Measurements from ENCODE around the gene HAGH. TPM values are rescaled to one million over a fixed set of nuclear protein-coding genes. Genes with fewer than 3 reads are reported as not detected.

The HAGH gene
- polyA plus RNA-seq, 1 donor, result 55.5 TPM

DNA sequence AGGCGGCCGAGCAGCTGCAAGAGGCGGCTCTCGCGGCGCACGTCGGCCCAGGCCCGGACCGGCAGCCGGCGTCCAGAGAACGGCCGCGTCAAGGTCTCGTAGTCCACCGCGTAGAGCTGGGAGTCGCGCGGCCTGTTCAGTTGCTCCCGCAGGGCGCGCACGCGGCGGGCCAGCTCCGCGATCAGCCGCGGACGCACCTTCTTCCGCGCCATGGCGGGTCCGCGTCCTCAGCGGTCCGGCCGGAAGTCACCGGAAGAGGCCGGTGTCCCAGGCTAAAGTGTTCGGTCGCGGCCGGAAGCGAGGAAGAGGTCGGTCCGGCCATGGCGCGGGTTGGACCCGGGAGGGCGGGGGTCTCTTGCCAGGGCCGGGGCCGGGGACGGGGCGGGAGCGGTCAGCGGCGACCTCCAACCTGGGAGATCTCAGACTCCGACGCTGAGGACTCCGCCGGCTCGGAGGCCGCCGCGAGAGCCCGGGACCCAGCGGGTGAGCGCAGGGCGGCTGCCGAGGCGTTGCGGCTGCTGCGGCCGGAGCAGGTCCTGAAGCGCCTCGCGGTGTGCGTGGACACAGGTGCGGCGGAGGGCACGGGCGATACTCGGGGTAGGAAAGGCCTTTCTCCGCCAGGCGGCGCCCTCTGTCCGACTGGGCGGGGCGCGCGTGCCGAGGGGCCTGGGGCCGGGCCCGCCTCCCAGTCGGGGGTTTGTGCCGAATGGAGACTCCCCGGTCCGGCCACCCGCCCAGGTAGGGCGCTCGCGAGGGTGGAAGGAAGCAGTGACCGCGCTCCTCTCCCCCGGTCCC, 53.5 kb downstream of the HAGH start, which contains the start of gene MRPS34:
Gene MRPS34, minus strand, starts transcription at position 227 of the 795 bp plus-strand sequence. Its CDS starts 15 bp downstream, at position 212.
- no CpG with 5 or more reads among the region's 108 CpGs for WGBS (ENCODE audit: insufficient coverage, low lambda C conversion rate)
- peaks cover 28% of the 10 kb centered on the region for H3K4me1 ChIP-seq (ENCODE audit: control insufficient read depth, insufficient read depth, low read length)
- no peaks in the 10 kb centered on the region for H3K27me3 ChIP-seq (ENCODE audit: control insufficient read depth, insufficient read depth, low read length)
- peaks cover 55% of the 10 kb centered on the region for H3K36me3 ChIP-seq (ENCODE audit: control insufficient read depth, insufficient read depth, low read length)
- peak; percentile 77 to 87 for DNase-seq
- H3K27ac ChIP-seq (ENCODE audit: low read length), result peak within 1 kb of the TSS; percentile 69
- peaks cover 10% of the 10 kb centered on the region for H3K9me3 ChIP-seq (ENCODE audit: control insufficient read depth, low read depth, low read length)
- peak within 1 kb of the TSS; percentile 86 for H3K4me3 ChIP-seq (ENCODE audit: low read length)

DNA sequence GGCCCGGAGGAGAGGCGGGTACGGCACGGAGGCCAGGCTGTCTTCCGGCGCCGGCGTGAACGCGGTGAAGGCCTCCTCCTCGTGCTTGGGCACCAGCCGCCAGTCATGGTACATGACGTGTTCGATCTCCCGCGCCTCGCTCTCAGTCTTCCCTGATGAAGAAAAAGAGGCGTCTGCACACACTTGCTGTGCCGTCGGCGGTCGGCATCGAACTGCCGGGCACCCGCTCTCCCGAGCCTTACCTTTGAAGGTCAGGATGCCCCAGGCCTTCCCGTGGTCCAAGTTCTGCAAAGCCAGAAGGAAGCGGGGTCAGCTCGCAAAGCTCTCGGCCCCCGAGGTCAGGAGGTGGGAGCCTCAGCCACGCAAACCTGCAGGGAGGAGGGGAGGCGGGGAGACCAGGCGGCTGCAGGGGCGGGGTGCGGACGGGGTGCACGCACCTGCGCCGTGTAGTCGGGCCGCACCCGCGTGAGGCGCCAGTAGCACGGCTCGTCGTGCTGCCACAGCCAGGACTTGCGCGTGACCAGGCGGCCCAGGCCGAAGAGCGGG, 54.2 kb downstream of the HAGH start, which contains the start of gene EME2:
Gene EME2, plus strand, starts transcription at position 449 of the 546 bp plus-strand sequence. CDS start 418 bp downstream, outside the sequence.
- H3K9me3 ChIP-seq (ENCODE audit: control insufficient read depth, low read depth, low read length), result peaks cover 5% of the 10 kb centered on the region
- DNase-seq, result peak in 1 of 2 donors; percentile 38
- H3K27ac ChIP-seq (ENCODE audit: low read length), result peak within 1 kb of the TSS; percentile 69
- peaks cover 55% of the 10 kb centered on the region for H3K36me3 ChIP-seq (ENCODE audit: control insufficient read depth, insufficient read depth, low read length)
- H3K4me1 ChIP-seq (ENCODE audit: control insufficient read depth, insufficient read depth, low read length), result peaks cover 27% of the 10 kb centered on the region
- H3K4me3 ChIP-seq (ENCODE audit: low read length), result peak within 1 kb of the TSS; percentile 86
- WGBS (ENCODE audit: insufficient coverage, low lambda C conversion rate), result no CpG with 5 or more reads among the region's 53 CpGs
- no peaks in the 10 kb centered on the region for H3K27me3 ChIP-seq (ENCODE audit: control insufficient read depth, insufficient read depth, low read length)

DNA sequence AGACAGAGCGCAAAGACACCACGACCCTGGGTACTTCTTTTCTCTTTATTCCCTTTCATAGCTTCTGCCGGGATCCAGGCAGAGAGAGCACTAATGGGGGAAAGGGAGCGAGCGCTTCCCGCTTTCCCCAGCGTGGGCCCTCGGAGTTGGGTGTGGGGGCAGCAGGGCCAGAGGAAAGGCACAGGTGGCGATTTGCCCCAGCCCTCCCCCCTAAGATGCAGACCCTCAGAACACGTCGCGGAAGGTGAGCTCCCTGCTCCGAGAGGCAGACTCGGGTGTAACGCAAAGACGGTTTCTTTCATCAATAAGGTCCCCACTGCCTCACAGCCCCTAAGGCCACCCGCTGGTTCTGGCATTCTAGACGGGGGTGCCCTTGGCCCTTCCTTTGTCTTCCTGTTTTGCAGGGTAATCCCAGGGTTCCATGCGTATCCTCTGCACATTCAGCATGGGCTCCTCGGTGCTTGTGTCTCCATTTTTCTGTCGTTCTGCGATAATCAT, 54.7 kb downstream of the HAGH start:
- no peak for DNase-seq
- Histone ChIP-seq H3K36me3 (ENCODE audit: control insufficient read depth, insufficient read depth, low read length) (peaks cover 55% of the 10 kb centered on the region), H3K4me1 (ENCODE audit: control insufficient read depth, insufficient read depth, low read length) (peaks cover 27% of the 10 kb centered on the region), H3K9me3 (ENCODE audit: control insufficient read depth, low read depth, low read length) (peaks cover 3% of the 10 kb centered on the region), H3K27ac (ENCODE audit: low read length) (peak overlapping the region; percentile 69), H3K4me3 (ENCODE audit: low read length) (peak overlapping the region; percentile 86), H3K27me3 (ENCODE audit: control insufficient read depth, insufficient read depth, low read length) (no peaks in the 10 kb centered on the region)
- no CpG with 5 or more reads among the region's 22 CpGs for WGBS (ENCODE audit: insufficient coverage, low lambda C conversion rate)

DNA sequence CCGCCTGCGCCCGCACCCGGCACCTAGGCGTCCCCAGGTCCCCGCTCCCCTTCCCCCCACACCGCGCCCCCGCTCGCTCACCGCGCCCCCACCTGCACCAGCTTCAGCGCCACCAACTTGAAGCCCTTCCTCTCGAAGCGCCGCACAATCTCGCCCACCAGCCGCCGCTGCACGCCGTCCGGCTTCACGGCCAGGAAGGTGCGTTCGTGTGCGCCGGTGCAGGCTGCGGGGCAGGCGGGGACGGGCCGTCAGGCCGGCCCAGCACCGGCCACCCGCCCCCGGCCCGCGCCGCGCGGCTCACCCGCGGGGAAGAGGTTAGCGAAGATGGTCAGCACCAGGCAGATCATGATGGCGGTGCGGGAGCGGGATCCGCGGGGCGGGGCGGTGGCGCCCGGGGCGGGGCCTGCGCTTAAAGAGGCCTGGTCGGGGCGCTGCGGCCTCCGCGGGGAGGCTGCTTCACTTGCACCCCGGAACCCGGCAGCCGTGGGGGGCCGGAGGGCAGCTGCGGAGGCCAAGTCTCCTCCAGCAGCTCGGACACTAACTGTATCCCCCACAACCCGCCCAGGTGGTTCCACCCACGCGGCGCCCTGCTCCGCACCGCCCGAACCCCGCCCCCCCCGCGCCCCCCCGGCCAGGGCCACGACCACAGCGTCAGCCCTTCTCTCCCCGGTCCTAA, 55.3 kb downstream of the HAGH start, which contains the start of gene NME3:
Gene NME3, minus strand, starts transcription at position 356 of the 676 bp plus-strand sequence. Its CDS starts 9 bp downstream, at position 347.
- Histone ChIP-seq H3K9me3 (ENCODE audit: control insufficient read depth, low read depth, low read length) (peaks cover 3% of the 10 kb centered on the region), H3K36me3 (ENCODE audit: control insufficient read depth, insufficient read depth, low read length) (peaks cover 55% of the 10 kb centered on the region), H3K27me3 (ENCODE audit: control insufficient read depth, insufficient read depth, low read length) (no peaks in the 10 kb centered on the region), H3K4me3 (ENCODE audit: low read length) (peak within 1 kb of the TSS; percentile 86), H3K4me1 (ENCODE audit: control insufficient read depth, insufficient read depth, low read length) (peaks cover 27% of the 10 kb centered on the region), H3K27ac (ENCODE audit: low read length) (peak within 1 kb of the TSS; percentile 69)
- peak; percentile 51 to 76 for DNase-seq
- no CpG with 5 or more reads among the region's 79 CpGs for WGBS (ENCODE audit: insufficient coverage, low lambda C conversion rate)

DNA sequence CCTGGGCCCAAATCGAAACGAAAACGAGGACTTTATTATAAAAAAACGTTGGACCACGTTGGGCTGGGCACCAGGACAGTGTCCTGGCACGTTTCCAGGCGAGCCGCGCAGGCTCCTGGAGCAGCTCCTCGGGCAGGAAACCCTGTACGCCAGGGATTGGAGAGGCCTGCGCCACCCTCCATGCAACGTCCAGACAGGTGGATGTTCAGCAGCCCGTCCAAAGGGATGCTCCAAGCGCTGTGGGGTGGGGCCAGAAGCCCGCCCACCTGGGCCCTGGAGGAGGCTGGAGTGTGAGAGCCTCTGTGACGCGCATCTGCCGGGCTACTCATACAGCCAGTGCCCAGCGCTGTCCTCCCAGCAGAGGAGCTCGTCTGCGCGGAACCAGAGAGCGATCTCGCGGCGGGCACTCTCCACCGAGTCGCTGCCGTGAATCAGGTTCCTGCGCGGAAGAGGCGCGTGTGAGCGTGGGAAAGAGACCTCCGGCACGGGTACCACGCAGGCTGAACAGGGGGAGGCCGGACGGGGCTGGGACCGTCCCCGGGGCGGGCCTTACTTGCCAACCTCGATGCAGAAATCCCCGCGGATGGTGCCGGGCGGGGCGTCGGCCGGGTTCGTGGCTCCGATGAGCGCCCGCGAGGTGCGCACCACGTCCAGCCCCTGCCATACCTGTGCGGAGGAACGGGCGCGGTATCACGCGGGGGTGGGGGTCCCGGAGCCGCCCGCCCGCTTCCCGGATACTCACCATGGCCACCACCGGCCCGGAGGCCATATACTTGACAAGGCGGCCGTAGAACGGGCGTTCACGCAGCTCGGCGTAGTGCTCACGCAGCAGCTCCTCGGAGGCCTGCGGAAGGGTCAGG, 56.1 kb downstream of the HAGH start:
- Histone ChIP-seq H3K4me3 (ENCODE audit: low read length) (peak overlapping the region; percentile 86), H3K9me3 (ENCODE audit: control insufficient read depth, low read depth, low read length) (peaks cover 3% of the 10 kb centered on the region), H3K27ac (ENCODE audit: low read length) (no peak overlapping the region), H3K4me1 (ENCODE audit: control insufficient read depth, insufficient read depth, low read length) (peaks cover 27% of the 10 kb centered on the region), H3K27me3 (ENCODE audit: control insufficient read depth, insufficient read depth, low read length) (no peaks in the 10 kb centered on the region), H3K36me3 (ENCODE audit: control insufficient read depth, insufficient read depth, low read length) (peaks cover 55% of the 10 kb centered on the region)
- DNase-seq, result peak in 1 of 2 donors; percentile 32
- no CpG with 5 or more reads among the region's 81 CpGs for WGBS (ENCODE audit: insufficient coverage, low lambda C conversion rate)

DNA sequence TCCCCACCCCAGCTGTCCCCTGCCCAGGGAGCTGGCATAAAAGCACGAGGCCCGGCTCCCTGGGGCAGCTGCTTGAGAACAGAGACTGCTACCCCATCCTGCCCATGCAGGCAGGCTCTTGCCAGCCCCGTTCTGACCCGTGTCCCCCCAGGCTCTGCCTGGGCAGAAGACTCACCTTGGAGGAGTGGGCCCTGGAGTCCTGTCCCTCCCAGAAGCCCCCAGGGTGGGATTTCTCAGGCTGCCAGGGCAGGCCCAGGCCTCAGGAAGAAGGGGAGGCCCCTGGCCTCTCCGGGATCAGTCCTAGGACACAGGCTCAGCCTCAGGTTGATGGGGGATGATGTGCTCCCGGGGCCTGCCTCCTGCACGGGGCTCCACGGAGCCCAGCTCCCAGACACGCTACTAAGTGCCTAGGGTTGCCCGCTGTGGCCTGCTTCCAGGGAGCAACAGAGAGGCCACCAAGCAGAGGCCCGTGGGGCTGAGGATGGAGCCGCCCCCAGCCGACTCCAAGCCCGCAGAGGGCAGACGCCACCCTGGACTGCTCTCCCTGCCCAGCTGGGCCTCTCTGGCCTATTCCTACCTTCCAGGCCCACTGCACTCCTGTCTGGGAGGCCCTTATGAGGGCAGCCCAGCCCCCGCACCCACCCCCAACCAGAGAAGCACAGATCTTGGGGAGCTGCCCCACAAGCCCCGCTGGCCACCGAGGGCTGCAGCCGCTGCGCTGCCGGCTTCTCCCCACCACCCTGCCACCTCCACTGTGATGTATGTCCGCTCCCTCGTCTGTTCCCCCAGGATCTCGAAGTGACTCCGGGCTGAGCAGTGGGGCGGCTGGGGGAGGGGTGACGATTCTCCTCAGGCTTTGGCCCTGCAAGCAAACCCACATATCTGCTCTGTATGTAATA, 57.0 kb downstream of the HAGH start:
- Histone ChIP-seq H3K27me3 (ENCODE audit: control insufficient read depth, insufficient read depth, low read length) (no peaks in the 10 kb centered on the region), H3K36me3 (ENCODE audit: control insufficient read depth, insufficient read depth, low read length) (peaks cover 57% of the 10 kb centered on the region), H3K4me3 (ENCODE audit: low read length) (no peak overlapping the region), H3K4me1 (ENCODE audit: control insufficient read depth, insufficient read depth, low read length) (peaks cover 20% of the 10 kb centered on the region), H3K9me3 (ENCODE audit: control insufficient read depth, low read depth, low read length) (peaks cover 3% of the 10 kb centered on the region), H3K27ac (ENCODE audit: low read length) (no peak overlapping the region)
- WGBS (ENCODE audit: insufficient coverage, low lambda C conversion rate), result no CpG with 5 or more reads among the region's 27 CpGs
- no peak for DNase-seq

DNA sequence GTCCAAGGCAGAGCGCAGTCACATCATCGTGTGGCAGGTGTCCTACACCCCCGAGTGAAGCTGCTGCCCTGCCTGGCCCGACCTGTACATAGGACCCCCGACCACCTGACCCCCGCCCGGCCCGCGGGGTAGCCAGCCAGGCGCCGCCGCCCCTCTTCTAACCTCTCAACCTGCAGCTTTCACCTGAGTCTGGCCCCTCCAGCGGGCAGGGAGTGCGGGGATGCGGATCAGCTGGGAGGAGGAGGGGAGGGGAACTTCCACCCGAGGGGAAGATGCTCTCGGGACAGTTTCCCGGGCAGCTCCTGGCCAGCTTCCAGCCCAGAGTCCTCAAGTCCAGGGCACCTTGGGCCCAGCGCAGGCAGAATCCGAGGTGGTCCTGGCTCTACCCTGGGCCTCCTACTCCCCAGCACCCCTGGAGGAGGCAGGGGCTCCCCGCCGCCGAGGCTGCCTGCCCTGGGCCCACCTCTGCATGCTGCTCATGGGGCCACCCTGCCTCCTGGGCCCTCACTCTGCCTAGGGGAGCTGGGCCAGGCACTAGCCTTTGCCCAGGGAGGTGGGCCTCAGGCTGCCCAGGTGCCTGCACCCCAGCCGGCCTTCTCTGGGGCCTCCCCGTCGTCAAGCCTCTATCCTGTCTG, 57.7 kb downstream of the HAGH start:
- H3K27ac ChIP-seq (ENCODE audit: low read length), result no peak overlapping the region
- H3K4me1 ChIP-seq (ENCODE audit: control insufficient read depth, insufficient read depth, low read length), result peaks cover 13% of the 10 kb centered on the region
- peaks cover 3% of the 10 kb centered on the region for H3K9me3 ChIP-seq (ENCODE audit: control insufficient read depth, low read depth, low read length)
- peaks cover 62% of the 10 kb centered on the region for H3K36me3 ChIP-seq (ENCODE audit: control insufficient read depth, insufficient read depth, low read length)
- no peaks in the 10 kb centered on the region for H3K27me3 ChIP-seq (ENCODE audit: control insufficient read depth, insufficient read depth, low read length)
- no peak for DNase-seq
- no peak overlapping the region for H3K4me3 ChIP-seq (ENCODE audit: low read length)
- whole genome bisulfite sequencing (ENCODE audit: insufficient coverage, low lambda C conversion rate), result no CpG with 5 or more reads among the region's 26 CpGs

DNA sequence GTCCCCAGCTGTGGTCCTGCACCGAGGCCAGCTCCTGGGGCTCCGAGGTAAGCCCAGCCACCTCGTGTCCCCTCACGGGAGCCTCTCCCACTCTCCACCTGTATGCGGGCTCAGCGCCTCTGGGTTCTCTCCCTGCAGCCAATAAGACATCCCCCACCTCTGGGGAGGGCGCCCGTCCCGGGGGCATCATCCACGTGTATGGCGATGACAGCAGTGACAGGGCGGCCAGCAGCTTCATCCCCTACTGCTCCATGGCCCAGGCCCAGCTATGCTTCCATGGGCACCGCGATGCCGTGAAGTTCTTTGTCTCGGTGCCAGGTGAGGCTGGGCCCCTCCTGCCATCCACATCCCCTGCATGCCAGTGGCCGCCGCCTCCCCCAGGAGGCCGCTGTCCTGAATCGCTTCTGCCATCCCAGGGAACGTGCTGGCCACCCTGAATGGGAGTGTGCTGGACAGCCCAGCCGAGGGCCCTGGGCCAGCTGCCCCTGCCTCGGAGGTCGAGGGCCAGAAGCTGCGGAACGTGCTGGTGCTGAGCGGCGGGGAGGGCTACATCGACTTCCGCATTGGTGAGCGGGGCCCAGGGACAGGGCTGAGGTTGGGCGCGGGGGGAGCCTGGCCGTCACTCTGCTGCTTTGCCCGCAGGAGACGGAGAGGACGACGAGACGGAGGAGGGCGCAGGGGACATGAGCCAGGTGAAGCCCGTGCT, 58.4 kb downstream of the HAGH start:
- WGBS (ENCODE audit: insufficient coverage, low lambda C conversion rate), result no CpG with 5 or more reads among the region's 41 CpGs
- DNase-seq, result no peak
- Histone ChIP-seq H3K9me3 (ENCODE audit: control insufficient read depth, low read depth, low read length) (peaks cover 6% of the 10 kb centered on the region), H3K4me3 (ENCODE audit: low read length) (no peak overlapping the region), H3K27ac (ENCODE audit: low read length) (no peak overlapping the region), H3K27me3 (ENCODE audit: control insufficient read depth, insufficient read depth, low read length) (no peaks in the 10 kb centered on the region), H3K4me1 (ENCODE audit: control insufficient read depth, insufficient read depth, low read length) (peaks cover 12% of the 10 kb centered on the region), H3K36me3 (ENCODE audit: control insufficient read depth, insufficient read depth, low read length) (peaks cover 66% of the 10 kb centered on the region)
